ENCODE measurements around the gene CCDC85C.

The CCDC85C gene

GRCh38 chr14:99532310-99532709 lies 71.7 kb downstream of the CCDC85C start:
- no peak for DNase-seq (ENCODE audit: insufficient read length, low spot score)
- no peak for FAIRE-seq

GRCh38 chr14:99531251-99532096 lies 72.5 kb downstream of the CCDC85C start:
- TF ChIP-seq SPI1 (IDR thresholded peaks at IDR 0.05; ENCODE audit: low read depth, low read length) (no peak), TAF1 (IDR thresholded peaks at IDR 0.05; ENCODE audit: low read depth, low read length) (no peak), POLR2A (IDR thresholded peaks at IDR 0.05; ENCODE audit: low read depth, low read length) (no peak), PAX5 (IDR thresholded peaks at IDR 0.05; ENCODE audit: insufficient read depth, low read length, severe bottlenecking) (no peak), POLR2AphosphoS5 (IDR thresholded peaks at IDR 0.05; ENCODE audit: low read depth, low read length) (no peak), POU2F2 (IDR thresholded peaks at IDR 0.05; ENCODE audit: low read depth, low read length) (no peak)
- DNase-seq (ENCODE audit: insufficient read length, low spot score) (no peak), FAIRE-seq (no peak)

More at GRCh38 chr14:99532310-99532709, 71.7 kb downstream of the CCDC85C start:
- no peak for TF ChIP-seq TAF1 (IDR thresholded peaks at IDR 0.05; ENCODE audit: low read depth, low read length)
- no peak for TF ChIP-seq POLR2A (IDR thresholded peaks at IDR 0.05; ENCODE audit: low read depth, low read length)
- no peak for TF ChIP-seq POLR2AphosphoS5 (IDR thresholded peaks at IDR 0.05; ENCODE audit: low read depth, low read length)
- no peak for TF ChIP-seq POU2F2 (IDR thresholded peaks at IDR 0.05; ENCODE audit: low read depth, low read length)
- TF ChIP-seq SPI1 (IDR thresholded peaks at IDR 0.05; ENCODE audit: low read depth, low read length) = no peak
- TF ChIP-seq PAX5 (IDR thresholded peaks at IDR 0.05; ENCODE audit: insufficient read depth, low read length, severe bottlenecking) = no peak

- DNase-seq (ENCODE audit: insufficient read length, low spot score) (no peak), FAIRE-seq (no peak)
- no peak for TF ChIP-seq POLR2AphosphoS5 (IDR thresholded peaks at IDR 0.05; ENCODE audit: low read depth, low read length)
- no peak for TF ChIP-seq TAF1 (IDR thresholded peaks at IDR 0.05; ENCODE audit: low read depth, low read length)
- TF ChIP-seq POU2F2 (IDR thresholded peaks at IDR 0.05; ENCODE audit: low read depth, low read length) = no peak
- TF ChIP-seq PAX5 (IDR thresholded peaks at IDR 0.05; ENCODE audit: insufficient read depth, low read length, severe bottlenecking) = no peak
- TF ChIP-seq SPI1 (IDR thresholded peaks at IDR 0.05; ENCODE audit: low read depth, low read length) = no peak
- no peak for TF ChIP-seq POLR2A (IDR thresholded peaks at IDR 0.05; ENCODE audit: low read depth, low read length)
Observed at GRCh38 chr14:99530407-99531155, 73.4 kb downstream of the CCDC85C start.

GRCh38 chr14:99529899-99530298 lies 74.1 kb downstream of the CCDC85C start:
- no peak for DNase-seq (ENCODE audit: insufficient read length, low spot score)
- no peak for FAIRE-seq

GRCh38 chr14:99527427-99528076 lies 76.5 kb downstream of the CCDC85C start:
- FAIRE-seq (no peak), DNase-seq (ENCODE audit: insufficient read length, low spot score) (no peak)
- TF ChIP-seq POU2F2 (IDR thresholded peaks at IDR 0.05; ENCODE audit: low read depth, low read length) (no peak), TAF1 (IDR thresholded peaks at IDR 0.05; ENCODE audit: low read depth, low read length) (no peak), PAX5 (IDR thresholded peaks at IDR 0.05; ENCODE audit: insufficient read depth, low read length, severe bottlenecking) (no peak), SPI1 (IDR thresholded peaks at IDR 0.05; ENCODE audit: low read depth, low read length) (no peak), POLR2AphosphoS5 (IDR thresholded peaks at IDR 0.05; ENCODE audit: low read depth, low read length) (no peak), POLR2A (IDR thresholded peaks at IDR 0.05; ENCODE audit: low read depth, low read length) (no peak)

More at GRCh38 chr14:99529899-99530298, 74.1 kb downstream of the CCDC85C start:
- TF ChIP-seq POLR2AphosphoS5 (IDR thresholded peaks at IDR 0.05; ENCODE audit: low read depth, low read length) (no peak), POU2F2 (IDR thresholded peaks at IDR 0.05; ENCODE audit: low read depth, low read length) (no peak), SPI1 (IDR thresholded peaks at IDR 0.05; ENCODE audit: low read depth, low read length) (no peak), TAF1 (IDR thresholded peaks at IDR 0.05; ENCODE audit: low read depth, low read length) (no peak), PAX5 (IDR thresholded peaks at IDR 0.05; ENCODE audit: insufficient read depth, low read length, severe bottlenecking) (no peak), POLR2A (IDR thresholded peaks at IDR 0.05; ENCODE audit: low read depth, low read length) (no peak)

GRCh38 chr14:99527026-99527425 lies 77.0 kb downstream of the CCDC85C start:
- DNase-seq (ENCODE audit: insufficient read length, low spot score) (no peak), FAIRE-seq (no peak)
- TF ChIP-seq SPI1 (IDR thresholded peaks at IDR 0.05; ENCODE audit: low read depth, low read length) (no peak), TAF1 (IDR thresholded peaks at IDR 0.05; ENCODE audit: low read depth, low read length) (no peak)

- no peak for DNase-seq (ENCODE audit: insufficient read length, low spot score)
- FAIRE-seq = no peak
- TF ChIP-seq PAX5 (IDR thresholded peaks at IDR 0.05; ENCODE audit: insufficient read depth, low read length, severe bottlenecking) (no peak), POU2F2 (IDR thresholded peaks at IDR 0.05; ENCODE audit: low read depth, low read length) (no peak), POLR2AphosphoS5 (IDR thresholded peaks at IDR 0.05; ENCODE audit: low read depth, low read length) (no peak), POLR2A (IDR thresholded peaks at IDR 0.05; ENCODE audit: low read depth, low read length) (no peak), SPI1 (IDR thresholded peaks at IDR 0.05; ENCODE audit: low read depth, low read length) (no peak), TAF1 (IDR thresholded peaks at IDR 0.05; ENCODE audit: low read depth, low read length) (no peak)
Observed at GRCh38 chr14:99525699-99526080, 78.3 kb downstream of the CCDC85C start.

- DNase-seq (ENCODE audit: insufficient read length, low spot score) = no peak
Observed at GRCh38 chr14:99524804-99525698, 79.0 kb downstream of the CCDC85C start.

More at GRCh38 chr14:99524804-99525698, 79.0 kb downstream of the CCDC85C start:
- no peak for TF ChIP-seq PAX5 (IDR thresholded peaks at IDR 0.05; ENCODE audit: insufficient read depth, low read length, severe bottlenecking)
- no peak for TF ChIP-seq POU2F2 (IDR thresholded peaks at IDR 0.05; ENCODE audit: low read depth, low read length)
- no peak for TF ChIP-seq POLR2AphosphoS5 (IDR thresholded peaks at IDR 0.05; ENCODE audit: low read depth, low read length)
- no peak for TF ChIP-seq SPI1 (IDR thresholded peaks at IDR 0.05; ENCODE audit: low read depth, low read length)
- no peak for TF ChIP-seq TAF1 (IDR thresholded peaks at IDR 0.05; ENCODE audit: low read depth, low read length)
- TF ChIP-seq POLR2A (IDR thresholded peaks at IDR 0.05; ENCODE audit: low read depth, low read length) = no peak
- no peak for FAIRE-seq

All from GM12891 (cell line).